ENCODE data around the gene CADM2. TPM values are rescaled to one million over a fixed set of nuclear protein-coding genes. Genes with fewer than 3 reads are reported as not detected.

Gene CADM2
- total and polyA plus RNA-seq, 2 experiments from 2014 or later: 13.3 to 47.5 TPM

- H3K4me1 ChIP-seq (ENCODE audit: insufficient read depth): no peaks in the 10 kb centered on the region
- peaks cover 28% of the 10 kb centered on the region for H3K9me3 Mint-ChIP-seq
- no peak overlapping the region for H2AFZ ChIP-seq
- no peaks in the 10 kb centered on the region for H3K9me2 ChIP-seq (ENCODE audit: insufficient read depth)
- ATAC-seq (no peak), DNase-seq (ENCODE audit: low spot score) (no peak)
- H3K36me3 Mint-ChIP-seq (ENCODE audit: low read depth): peaks cover 17% of the 10 kb centered on the region; the same call in 2 of the 3 replicates
- H3K36me3 ChIP-seq (ENCODE audit: insufficient read depth): no peaks in the 10 kb centered on the region
- no peaks in the 10 kb centered on the region for H3K27me3 Mint-ChIP-seq (ENCODE audit: insufficient read depth, low read depth, poor library complexity)
- no peak overlapping the region for H3K27ac Mint-ChIP-seq
- H3K4me3 ChIP-seq: no peak overlapping the region
- no peak overlapping the region for H3K4me3 Mint-ChIP-seq
- no peak overlapping the region for H3K4me2 ChIP-seq
- no peaks in the 10 kb centered on the region for H4K20me1 ChIP-seq (replicated peaks; ENCODE audit: insufficient read depth)
- H3K4me1 Mint-ChIP-seq: no peaks in the 10 kb centered on the region
- H3K27ac ChIP-seq (ENCODE audit: low read depth): no peak overlapping the region
- H3K27me3 ChIP-seq (ENCODE audit: insufficient read depth): no peaks in the 10 kb centered on the region
- TF ChIP-seq ZNF114 (CRISPR knock-in tag; IDR thresholded peaks at IDR 0.05) (no peak), REST (IDR thresholded peaks at IDR 0.05; ENCODE audit: unreplicated experiment) (no peak)
- TF ChIP-seq, protein P1, sequence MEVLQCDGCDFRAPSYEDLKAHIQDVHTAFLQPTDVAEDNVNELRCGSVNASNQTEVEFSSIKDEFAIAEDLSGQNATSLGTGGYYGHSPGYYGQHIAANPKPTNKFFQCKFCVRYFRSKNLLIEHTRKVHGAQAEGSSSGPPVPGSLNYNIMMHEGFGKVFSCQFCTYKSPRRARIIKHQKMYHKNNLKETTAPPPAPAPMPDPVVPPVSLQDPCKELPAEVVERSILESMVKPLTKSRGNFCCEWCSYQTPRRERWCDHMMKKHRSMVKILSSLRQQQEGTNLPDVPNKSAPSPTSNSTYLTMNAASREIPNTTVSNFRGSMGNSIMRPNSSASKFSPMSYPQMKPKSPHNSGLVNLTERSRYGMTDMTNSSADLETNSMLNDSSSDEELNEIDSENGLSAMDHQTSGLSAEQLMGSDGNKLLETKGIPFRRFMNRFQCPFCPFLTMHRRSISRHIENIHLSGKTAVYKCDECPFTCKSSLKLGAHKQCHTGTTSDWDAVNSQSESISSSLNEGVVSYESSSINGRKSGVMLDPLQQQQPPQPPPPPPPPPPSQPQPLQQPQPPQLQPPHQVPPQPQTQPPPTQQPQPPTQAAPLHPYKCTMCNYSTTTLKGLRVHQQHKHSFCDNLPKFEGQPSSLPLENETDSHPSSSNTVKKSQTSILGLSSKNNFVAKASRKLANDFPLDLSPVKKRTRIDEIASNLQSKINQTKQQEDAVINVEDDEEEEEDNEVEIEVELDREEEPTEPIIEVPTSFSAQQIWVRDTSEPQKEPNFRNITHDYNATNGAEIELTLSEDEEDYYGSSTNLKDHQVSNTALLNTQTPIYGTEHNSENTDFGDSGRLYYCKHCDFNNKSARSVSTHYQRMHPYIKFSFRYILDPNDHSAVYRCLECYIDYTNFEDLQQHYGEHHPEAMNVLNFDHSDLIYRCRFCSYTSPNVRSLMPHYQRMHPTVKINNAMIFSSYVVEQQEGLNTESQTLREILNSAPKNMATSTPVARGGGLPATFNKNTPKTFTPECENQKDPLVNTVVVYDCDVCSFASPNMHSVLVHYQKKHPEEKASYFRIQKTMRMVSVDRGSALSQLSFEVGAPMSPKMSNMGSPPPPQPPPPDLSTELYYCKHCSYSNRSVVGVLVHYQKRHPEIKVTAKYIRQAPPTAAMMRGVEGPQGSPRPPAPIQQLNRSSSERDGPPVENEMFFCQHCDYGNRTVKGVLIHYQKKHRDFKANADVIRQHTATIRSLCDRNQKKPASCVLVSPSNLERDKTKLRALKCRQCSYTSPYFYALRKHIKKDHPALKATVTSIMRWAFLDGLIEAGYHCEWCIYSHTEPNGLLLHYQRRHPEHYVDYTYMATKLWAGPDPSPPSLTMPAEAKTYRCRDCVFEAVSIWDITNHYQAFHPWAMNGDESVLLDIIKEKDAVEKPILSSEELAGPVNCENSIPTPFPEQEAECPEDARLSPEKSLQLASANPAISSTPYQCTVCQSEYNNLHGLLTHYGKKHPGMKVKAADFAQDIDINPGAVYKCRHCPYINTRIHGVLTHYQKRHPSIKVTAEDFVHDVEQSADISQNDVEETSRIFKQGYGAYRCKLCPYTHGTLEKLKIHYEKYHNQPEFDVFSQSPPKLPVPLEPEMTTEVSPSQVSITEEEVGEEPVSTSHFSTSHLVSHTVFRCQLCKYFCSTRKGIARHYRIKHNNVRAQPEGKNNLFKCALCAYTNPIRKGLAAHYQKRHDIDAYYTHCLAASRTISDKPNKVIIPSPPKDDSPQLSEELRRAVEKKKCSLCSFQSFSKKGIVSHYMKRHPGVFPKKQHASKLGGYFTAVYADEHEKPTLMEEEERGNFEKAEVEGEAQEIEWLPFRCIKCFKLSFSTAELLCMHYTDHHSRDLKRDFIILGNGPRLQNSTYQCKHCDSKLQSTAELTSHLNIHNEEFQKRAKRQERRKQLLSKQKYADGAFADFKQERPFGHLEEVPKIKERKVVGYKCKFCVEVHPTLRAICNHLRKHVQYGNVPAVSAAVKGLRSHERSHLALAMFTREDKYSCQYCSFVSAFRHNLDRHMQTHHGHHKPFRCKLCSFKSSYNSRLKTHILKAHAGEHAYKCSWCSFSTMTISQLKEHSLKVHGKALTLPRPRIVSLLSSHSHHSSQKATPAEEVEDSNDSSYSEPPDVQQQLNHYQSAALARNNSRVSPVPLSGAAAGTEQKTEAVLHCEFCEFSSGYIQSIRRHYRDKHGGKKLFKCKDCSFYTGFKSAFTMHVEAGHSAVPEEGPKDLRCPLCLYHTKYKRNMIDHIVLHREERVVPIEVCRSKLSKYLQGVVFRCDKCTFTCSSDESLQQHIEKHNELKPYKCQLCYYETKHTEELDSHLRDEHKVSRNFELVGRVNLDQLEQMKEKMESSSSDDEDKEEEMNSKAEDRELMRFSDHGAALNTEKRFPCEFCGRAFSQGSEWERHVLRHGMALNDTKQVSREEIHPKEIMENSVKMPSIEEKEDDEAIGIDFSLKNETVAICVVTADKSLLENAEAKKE (CRISPR knock-in tag; IDR thresholded peaks at IDR 0.05): no peak
- H3K79me2 ChIP-seq (replicated peaks; ENCODE audit: insufficient read depth): no peaks in the 10 kb centered on the region
- H3F3A ChIP-seq (replicated peaks; ENCODE audit: low read depth): no peaks in the 10 kb centered on the region
Measured at GRCh38 chr3:85721409-85722145, 762.8 kb downstream of the CADM2 start.
